ENCODE results near the gene NHERF2. TPM values are rescaled to one million over a fixed set of nuclear protein-coding genes. Genes with fewer than 3 reads are reported as not detected.

Gene NHERF2
- total RNA-seq, 2 donors from 2014 or later: 64.0 to 77.9 TPM

GRCh38 chr16:2042171-2042985, 15.7 kb downstream of the NHERF2 start:
- H3K27ac ChIP-seq: peak overlapping the region; percentile 85
- H3K4me1 ChIP-seq: peaks cover 60% of the 10 kb centered on the region
- H3K9ac ChIP-seq (ENCODE audit: low read depth in 2 of 2, low read length in 2 of 2): peak overlapping the region; percentile 13 to 68
- H3K4me3 ChIP-seq: no peak overlapping the region
- DNase-seq: peak; percentile 62
- intact Hi-C loops (cut with DNase I): no loop called here
- no peaks in the 10 kb centered on the region for H3K27me3 ChIP-seq
- TF ChIP-seq CTCF (IDR thresholded peaks at IDR 0.05): no peak
- no peaks in the 10 kb centered on the region for H3K9me3 ChIP-seq
- H3K36me3 ChIP-seq: no peaks in the 10 kb centered on the region

GRCh38 chr16:2042986-2043666, 16.4 kb downstream of the NHERF2 start:
- intact Hi-C loops (cut with DNase I): no loop called here
- Histone ChIP-seq H3K27me3 (no peaks in the 10 kb centered on the region), H3K27ac (peak overlapping the region; percentile 80), H3K4me3 (no peak overlapping the region), H3K4me1 (peaks cover 60% of the 10 kb centered on the region), H3K9me3 (no peaks in the 10 kb centered on the region), H3K9ac (ENCODE audit: low read depth in 2 of 2, low read length in 2 of 2) (peak overlapping the region in 1 of 2 donors; percentile 64), H3K36me3 (no peaks in the 10 kb centered on the region)
- peak; percentile 86 for DNase-seq
- TF ChIP-seq CTCF (IDR thresholded peaks at IDR 0.05): no peak

GRCh38 chr16:2043667-2044451, 17.2 kb downstream of the NHERF2 start:
- peak; percentile 74 for DNase-seq
- no peaks in the 10 kb centered on the region for H3K9me3 ChIP-seq
- no peak overlapping the region for H3K4me3 ChIP-seq
- H3K4me1 ChIP-seq: peaks cover 63% of the 10 kb centered on the region
- TF ChIP-seq CTCF (IDR thresholded peaks at IDR 0.05): no peak
- H3K9ac ChIP-seq (ENCODE audit: low read depth in 2 of 2, low read length in 2 of 2): peak overlapping the region in 1 of 2 donors; percentile 64
- no peaks in the 10 kb centered on the region for H3K36me3 ChIP-seq
- H3K27me3 ChIP-seq: no peaks in the 10 kb centered on the region
- intact Hi-C loops (cut with DNase I): no loop called here
- H3K27ac ChIP-seq: peak overlapping the region; percentile 80

GRCh38 chr16:2044541-2044940, 17.8 kb downstream of the NHERF2 start:
- TF ChIP-seq CTCF (IDR thresholded peaks at IDR 0.05): no peak
- peak; percentile 59 for DNase-seq
- Histone ChIP-seq H3K9ac (ENCODE audit: low read depth in 2 of 2, low read length in 2 of 2) (peak overlapping the region in 1 of 2 donors; percentile 43), H3K9me3 (no peaks in the 10 kb centered on the region), H3K36me3 (no peaks in the 10 kb centered on the region), H3K27ac (peak overlapping the region; percentile 80), H3K27me3 (no peaks in the 10 kb centered on the region), H3K4me1 (peaks cover 59% of the 10 kb centered on the region), H3K4me3 (no peak overlapping the region)
- intact Hi-C loops (cut with DNase I): no loop called here

Measured in colonic mucosa (tissue), 4 donors.